Small intestine (tissue), 7 donors: ENCODE results near the gene AMIGO2. TPM values are rescaled to one million over a fixed set of nuclear protein-coding genes. Genes with fewer than 3 reads are reported as not detected.
A peak's percentile ranks its signal among the peaks of the same experiment; 100 is the strongest.
"Not testable (repeated sequence)": the region's sequence is repeated elsewhere in the genome, so short reads cannot be mapped to it uniquely, and the experiment has no call there.

Source experiments
- DNase-seq, 2 donors: peaks; one replicate each; pipeline versions ENCODE4 v3.0.0 to v3.0.0-alpha.2; 2013
- FAIRE-seq: peaks from 2 replicates; lab custom pipeline; 2012; peaks lifted over from hg19 to GRCh38; lab: Jason Lieb, UNC
- H3K27ac ChIP-seq, 3 donors: one replicate each; pipeline ENCODE4 v1.5.1; 2013; ENCODE audit warnings: low read length in 2 of 3, mild to moderate bottlenecking in 2 of 3, control low read depth in 1 of 3, inconsistent platforms in 1 of 3, low read depth in 1 of 3, moderate library complexity in 1 of 3
- H3K27me3 ChIP-seq, 3 donors: one replicate each; pipeline ENCODE4 v1.6.1; 2013; ENCODE audit warnings: low read length in 3 of 3, inconsistent platforms in 1 of 3; ENCODE audit not compliant: control insufficient read depth in 3 of 3, insufficient read depth in 3 of 3
- H3K36me3 ChIP-seq, 3 donors: one replicate each; pipeline ENCODE4 v1.6.1; 2013; ENCODE audit warnings: low read length in 3 of 3, inconsistent platforms in 1 of 3, low read depth in 1 of 3, mild to moderate bottlenecking in 1 of 3, moderate library complexity in 1 of 3; ENCODE audit not compliant: control insufficient read depth in 3 of 3, insufficient read depth in 2 of 3
- H3K4me1 ChIP-seq, 3 donors: one replicate each; pipeline ENCODE4 v1.6.1; 2013; ENCODE audit warnings: low read length in 2 of 3, inconsistent platforms in 1 of 3, low read depth in 1 of 3, mild to moderate bottlenecking in 1 of 3, moderate library complexity in 1 of 3; ENCODE audit not compliant: control insufficient read depth in 3 of 3, insufficient read depth in 2 of 3
- H3K4me3 ChIP-seq, 3 donors: one replicate each; pipeline ENCODE4 v1.5.1; 2013; ENCODE audit warnings: low read length in 3 of 3, control low read depth in 1 of 3, inconsistent platforms in 1 of 3, low read depth in 1 of 3, mild to moderate bottlenecking in 1 of 3, moderate library complexity in 1 of 3
- H3K9me3 ChIP-seq, 2 donors: one replicate each; pipeline ENCODE4 v1.6.1; 2013; ENCODE audit warnings: low read depth in 1 of 2, low read length in 1 of 2; ENCODE audit not compliant: control insufficient read depth in 2 of 2, insufficient read depth in 1 of 2
- WGBS, 3 donors: extraction: QIAGEN DNeasy Blood & Tissue Kit; methylation state at CpG; one replicate each; pipeline ENCODE4 v1.1.7; 2013; 5-methylcytosine and 5-hydroxymethylcytosine counted together
- polyA plus RNA-seq, 4 donors: library from polyadenylated mRNA; stranded (reverse) in 3 of 4; unstranded in 1 of 4; fragments of 200-250 nt in 3 of 4; fragments of 120-200 nt in 1 of 4; gene quantifications; one replicate each; pipeline versions ENCODE4 v1.2.1 to v1.2.3, GENCODE V29; 2013
- donor health status: healthy with polysubstance abuse.
- donor health status: control.
- donor health status: control.
- donor health status: Bipolar disorder and iron deficiency.
- donor health status: healthy.

The AMIGO2 gene
- polyA plus RNA-seq, 4 donors = 0.22 to 17.3 (median 4.2) TPM

- no peak for DNase-seq
These were observed 13.3 kb downstream of the AMIGO2 start for GRCh38 chr12:47066278-47067025.

GRCh38 chr12:47065546-47065945 is 14.2 kb downstream of the AMIGO2 start:
- H3K4me3 ChIP-seq = no peak overlapping the region
- no peak for FAIRE-seq
- no peaks in the 10 kb centered on the region for H3K4me1 ChIP-seq
- H3K9me3 ChIP-seq = no peaks in the 10 kb centered on the region
- 72 to 84% (median 77%) methylated on average over 1 of the region's 1 CpG for WGBS, 3 donors
- no peaks in the 10 kb centered on the region for H3K27me3 ChIP-seq
- no peak overlapping the region for H3K27ac ChIP-seq
- no peak for DNase-seq
- no peaks in the 10 kb centered on the region for H3K36me3 ChIP-seq

More at GRCh38 chr12:47066278-47067025, 13.3 kb downstream of the AMIGO2 start:
- H3K27me3 ChIP-seq = no peaks in the 10 kb centered on the region
- H3K27ac ChIP-seq = peak overlapping the region in 1 of 3 donors; percentile 13
- H3K36me3 ChIP-seq = no peaks in the 10 kb centered on the region
- no peak overlapping the region for H3K4me3 ChIP-seq
- no peaks in the 10 kb centered on the region for H3K4me1 ChIP-seq
- WGBS, 3 donors = 68 to 75% (median 73%) methylated on average over 6 of the region's 6 CpGs
- FAIRE-seq = no peak
- no peaks in the 10 kb centered on the region for H3K9me3 ChIP-seq

- not testable (repeated sequence) for H3K4me1 ChIP-seq, H3K27me3 ChIP-seq, FAIRE-seq, H3K27ac ChIP-seq, H3K36me3 ChIP-seq, DNase-seq, H3K9me3 ChIP-seq, H3K4me3 ChIP-seq
- WGBS, 3 donors = 98 to 100% (median 100%) methylated on average over 1 to 2 of the region's 2 CpGs
These were observed 21.1 kb downstream of the AMIGO2 start for GRCh38 chr12:47058640-47059039.

- not testable (repeated sequence) for H3K27ac ChIP-seq, DNase-seq, H3K4me3 ChIP-seq, H3K4me1 ChIP-seq, H3K36me3 ChIP-seq, FAIRE-seq, H3K27me3 ChIP-seq
- WGBS, 3 donors = 81 to 88% (median 84%) methylated on average over 9 to 12 of the region's 12 CpGs
- H3K9me3 ChIP-seq = peaks cover 0 to 15% of the 10 kb centered on the region in 2 donors
These were observed 22.8 kb downstream of the AMIGO2 start for GRCh38 chr12:47056944-47057343.

- not testable (repeated sequence) for FAIRE-seq, H3K27ac ChIP-seq, H3K27me3 ChIP-seq, DNase-seq, H3K36me3 ChIP-seq, H3K4me3 ChIP-seq, H3K4me1 ChIP-seq
- WGBS, 3 donors = 64 to 71% (median 68%) methylated on average over 3 of the region's 3 CpGs
- peaks cover 2 to 24% of the 10 kb centered on the region in 2 donors for H3K9me3 ChIP-seq
These were observed 23.9 kb downstream of the AMIGO2 start for GRCh38 chr12:47055856-47056255.

GRCh38 chr12:47054659-47055058 is 25.1 kb downstream of the AMIGO2 start:
- Histone ChIP-seq H3K4me3 (no peak overlapping the region), H3K27ac (no peak overlapping the region), H3K27me3 (no peaks in the 10 kb centered on the region), H3K9me3 (peaks cover 5 to 29% of the 10 kb centered on the region in 2 donors), H3K4me1 (no peaks in the 10 kb centered on the region), H3K36me3 (no peaks in the 10 kb centered on the region)
- 80 to 92% (median 89%) methylated on average over 4 of the region's 4 CpGs for WGBS, 3 donors
- FAIRE-seq (no peak), DNase-seq (no peak)

- DNase-seq (no peak), FAIRE-seq (no peak)
- H3K9me3 ChIP-seq = peaks cover 5 to 29% of the 10 kb centered on the region in 2 donors
- no peaks in the 10 kb centered on the region for H3K36me3 ChIP-seq
- H3K4me1 ChIP-seq = no peaks in the 10 kb centered on the region
- H3K4me3 ChIP-seq = no peak overlapping the region
- no peaks in the 10 kb centered on the region for H3K27me3 ChIP-seq
- no peak overlapping the region for H3K27ac ChIP-seq
These were observed 25.8 kb downstream of the AMIGO2 start for GRCh38 chr12:47053961-47054360.

GRCh38 chr12:47052274-47052673 is 27.5 kb downstream of the AMIGO2 start:
- 63 to 87% (median 81%) methylated on average over 2 of the region's 2 CpGs for WGBS, 3 donors
- Histone ChIP-seq H3K27ac (no peak overlapping the region), H3K4me1 (no peaks in the 10 kb centered on the region), H3K4me3 (no peak overlapping the region), H3K36me3 (no peaks in the 10 kb centered on the region), H3K27me3 (no peaks in the 10 kb centered on the region), H3K9me3 (peaks cover 5 to 29% of the 10 kb centered on the region in 2 donors)
- FAIRE-seq = no peak
- DNase-seq = no peak
